Heart left ventricle (tissue), 13 donors: ENCODE results near the gene C1orf105.

Experiments used
- POLR2A ChIP-seq, 2 donors: fragments of 450-650 bp; IDR thresholded peaks; one replicate each; pipeline ENCODE4 v1.6.1; 2017; ENCODE audit warnings: antibody characterized with exemption in 2 of 2, mild to moderate bottlenecking in 2 of 2, moderate library complexity in 2 of 2
- TF ChIP-seq, protein P1 (sequence below), 12 donors: fragments of 200-600 bp; sonication (generic) in 4 of 12; IDR thresholded peaks; one replicate each; pipeline versions ENCODE4 v1.5.0 to v1.8.0; 2018 to 2022; ENCODE audit warnings: antibody characterized with exemption in 12 of 12, mild to moderate bottlenecking in 5 of 12
- donor health status: ischemic (EF 13 %, LVEDD 7.1; RV severe dilation, severe dysfunction).
- donor health status: DM: no; HTN: yes; CAD: no.
- donor health status: DM: no; HTN: no; CAD: no.
- donor health status: ischemic (EF 25% LVEDD 6.9; RV normal size, moderate dysfunction).
- donor health status: ischemic (EF 25% LVEDD 5.7; RV mildly dilated, moderate dysfunction).
- donor health status: ischemic (EF 35%, LVEDD 5.7; RV mildly dilated, moderate dysfunction).
- donor health status: nonischemic (EF 11% LVEDD 7.7; RV severe dilation, severe dysfunction).
- donor health status: DM: yes; HTN: yes; CAD: no.
- donor health status: PGD.
- donor health status: ischemic (EF 29% LVEDD 5.4; RV normal size, mild dysfunction).
- donor health status: nonischemic (EF 23%, LVEDD 6.1; RV moderate dilation, normal function).

DNA sequence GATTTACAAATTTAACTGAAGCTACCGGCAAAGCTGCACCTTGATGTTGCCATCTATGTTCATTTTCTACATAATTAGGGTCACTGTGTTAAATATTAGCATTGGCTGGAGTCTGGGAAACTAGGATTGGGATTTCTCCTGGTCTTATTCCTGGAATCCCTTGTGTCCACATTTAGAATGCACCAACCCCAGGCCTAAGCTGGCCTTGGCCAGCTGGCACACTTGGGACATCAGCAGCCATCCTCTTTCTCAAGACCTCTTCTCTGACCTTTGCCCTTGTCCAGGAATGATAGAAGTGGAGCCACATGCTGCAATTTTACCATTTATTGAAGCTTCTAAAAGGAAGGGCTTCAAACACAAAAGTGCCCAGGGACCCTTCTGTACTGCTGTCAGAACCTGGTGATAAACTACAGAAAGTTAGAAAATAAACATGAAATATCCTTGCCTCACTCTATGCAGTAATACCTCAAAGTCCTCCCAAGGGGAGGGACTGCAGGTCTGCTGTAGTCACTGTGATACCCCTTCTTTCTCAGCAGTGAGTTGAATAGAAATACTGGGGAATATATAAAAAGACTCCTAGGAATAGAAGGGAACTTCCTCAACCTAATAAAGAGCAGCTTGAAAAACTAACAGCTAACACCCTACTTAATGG is 37.1 kb downstream of the C1orf105 start:
- TF ChIP-seq, protein P1, sequence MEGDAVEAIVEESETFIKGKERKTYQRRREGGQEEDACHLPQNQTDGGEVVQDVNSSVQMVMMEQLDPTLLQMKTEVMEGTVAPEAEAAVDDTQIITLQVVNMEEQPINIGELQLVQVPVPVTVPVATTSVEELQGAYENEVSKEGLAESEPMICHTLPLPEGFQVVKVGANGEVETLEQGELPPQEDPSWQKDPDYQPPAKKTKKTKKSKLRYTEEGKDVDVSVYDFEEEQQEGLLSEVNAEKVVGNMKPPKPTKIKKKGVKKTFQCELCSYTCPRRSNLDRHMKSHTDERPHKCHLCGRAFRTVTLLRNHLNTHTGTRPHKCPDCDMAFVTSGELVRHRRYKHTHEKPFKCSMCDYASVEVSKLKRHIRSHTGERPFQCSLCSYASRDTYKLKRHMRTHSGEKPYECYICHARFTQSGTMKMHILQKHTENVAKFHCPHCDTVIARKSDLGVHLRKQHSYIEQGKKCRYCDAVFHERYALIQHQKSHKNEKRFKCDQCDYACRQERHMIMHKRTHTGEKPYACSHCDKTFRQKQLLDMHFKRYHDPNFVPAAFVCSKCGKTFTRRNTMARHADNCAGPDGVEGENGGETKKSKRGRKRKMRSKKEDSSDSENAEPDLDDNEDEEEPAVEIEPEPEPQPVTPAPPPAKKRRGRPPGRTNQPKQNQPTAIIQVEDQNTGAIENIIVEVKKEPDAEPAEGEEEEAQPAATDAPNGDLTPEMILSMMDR (IDR thresholded peaks at IDR 0.05): no peak
- TF ChIP-seq POLR2A (IDR thresholded peaks at IDR 0.05): no peak
